WTC11 (cell line): ENCODE measurements around the gene CENPQ. TPM values are rescaled to one million over a fixed set of nuclear protein-coding genes. Genes with fewer than 3 reads are reported as not detected.

Experiments
- ATAC-seq: fragments of 200-7000 bp; cut with Tn5 transposase; 2 replicates; pipeline ENCODE4 v1.10.0; 2021; ENCODE audit warnings: mild to moderate bottlenecking, moderate library complexity
- CTCF ChIA-PET: fragments of 300-600 bp; sonication (Branson Sonifier 250); formaldehyde crosslinking; loops from one replicate; lab custom pipeline; 2021; ENCODE audit warnings: antibody characterized with exemption; lab: Charles Lee
- POLR2A ChIA-PET: fragments of 350-600 bp; sonication (Branson Sonifier 250); formaldehyde crosslinking; loops from one replicate; lab custom pipeline; 2021; ENCODE audit warnings: antibody characterized with exemption; lab: Charles Lee
- DNase-seq: peaks from one replicate; pipeline ENCODE4 v3.0.0; 2021; ENCODE audit warnings: low spot score
- H3K27ac Mint-ChIP-seq: 2 replicates; pipeline ENCODE4 v1.8.0; 2021; ENCODE audit warnings: mixed read lengths
- H3K27me3 Mint-ChIP-seq: 2 replicates; pipeline ENCODE4 v1.8.0; 2021; ENCODE audit warnings: low read depth, mild to moderate bottlenecking, moderate library complexity, mixed read lengths
- H3K36me3 Mint-ChIP-seq: 2 replicates; pipeline ENCODE4 v1.8.0; 2021; ENCODE audit warnings: mixed read lengths
- H3K4me1 Mint-ChIP-seq: 2 replicates; pipeline ENCODE4 v1.8.0; 2022; ENCODE audit warnings: mixed read lengths
- H3K4me3 Mint-ChIP-seq: 2 replicates; pipeline ENCODE4 v1.8.0; 2021; ENCODE audit warnings: mild to moderate bottlenecking, moderate library complexity, mixed read lengths
- H3K9me3 Mint-ChIP-seq: 2 replicates; pipeline ENCODE4 v1.8.0; 2021; ENCODE audit warnings: mixed read lengths
- AFF4 ChIP-seq: sonication (generic); formaldehyde crosslinking; IDR thresholded peaks from 2 replicates; pipeline ENCODE4 v1.8.1; 2023; ENCODE audit warnings: mild to moderate bottlenecking, missing genetic modification reagents, borderline replicate concordance
- AR ChIP-seq: fragments of 250-450 bp; sonication (Bioruptor Pico); IDR thresholded peaks from 2 replicates; pipeline ENCODE4 v1.9.0; 2021; ENCODE audit warnings: mild to moderate bottlenecking
- ATF6 ChIP-seq: sonication (generic); formaldehyde crosslinking; IDR thresholded peaks from 2 replicates; pipeline ENCODE4 v1.8.1; 2023; ENCODE audit warnings: mild to moderate bottlenecking, missing genetic modification reagents
- GRHL2 ChIP-seq: fragments of 250-450 bp; sonication (Bioruptor Pico); IDR thresholded peaks from 2 replicates; pipeline ENCODE4 v1.8.0; 2022; ENCODE audit warnings: mild to moderate bottlenecking, moderate library complexity; ENCODE audit not compliant: insufficient replicate concordance, severe bottlenecking
- TEAD4 ChIP-seq: sonication (generic); formaldehyde crosslinking; IDR thresholded peaks from 2 replicates; pipeline ENCODE4 v1.8.0; 2022; ENCODE audit warnings: mild to moderate bottlenecking, missing genetic modification reagents
- ZBTB43 ChIP-seq: sonication (generic); formaldehyde crosslinking; IDR thresholded peaks from 2 replicates; pipeline ENCODE4 v1.8.1; 2023; ENCODE audit warnings: mild to moderate bottlenecking, missing genetic modification reagents
- ZNF396 ChIP-seq: fragments of 250-450 bp; sonication (Bioruptor Pico); IDR thresholded peaks from 2 replicates; pipeline ENCODE4 v1.8.0; 2021; ENCODE audit warnings: mild to moderate bottlenecking, moderate library complexity, borderline replicate concordance
- total RNA-seq: library from RNA; stranded (reverse); gene quantifications from 3 replicates; pipeline ENCODE4 v1.2.3, GENCODE V29; 2021

Gene CENPQ
- total RNA-seq, 1 experiment from 2014 or later: 14.2 TPM

- TF ChIP-seq AFF4 (CRISPR knock-in tag): no peak
These were observed 65.4 kb downstream of the CENPQ start (continued) for GRCh38 chr6:49528571-49528970.

GRCh38 chr6:49530141-49530776 is 67.1 kb downstream of the CENPQ start:
- H3K27me3 Mint-ChIP-seq: no peaks in the 10 kb centered on the region
- no peak for DNase-seq
- H3K36me3 Mint-ChIP-seq: no peaks in the 10 kb centered on the region
- CTCF ChIA-PET: interaction anchor here (3.9 kb wide), 1 partner anchor 77 kb away, joined by 33 read pairs; no protein-coding TSS in a partner anchor
- no peak overlapping the region for H3K4me3 Mint-ChIP-seq
- H3K4me1 Mint-ChIP-seq: peaks cover 11% of the 10 kb centered on the region
- POLR2A ChIA-PET: no interaction called here
- no peak overlapping the region for H3K27ac Mint-ChIP-seq
- peak; percentile 43; the same call in 1 of the 2 replicates for ATAC-seq
- peaks cover 6% of the 10 kb centered on the region; the same call in 1 of the 2 replicates for H3K9me3 Mint-ChIP-seq
- TF ChIP-seq ZNF396 (CRISPR knock-in tag) (no peak), ZBTB43 (CRISPR knock-in tag) (no peak), GRHL2 (CRISPR knock-in tag) (no peak), AFF4 (CRISPR knock-in tag) (no peak), ATF6 (CRISPR knock-in tag) (no peak), AR (CRISPR knock-in tag) (no peak), TEAD4 (CRISPR knock-in tag) (no peak)
